Endothelial cell of umbilical vein (primary cell): ENCODE data around the gene RNF133. TPM values are rescaled to one million over a fixed set of nuclear protein-coding genes. Genes with fewer than 3 reads are reported as not detected.

Experiments
- Bru-seq: library from RNA; stranded (reverse); fragments of 400-500 nt; gene quantifications from one replicate; lab custom pipeline; 2021; lab: Mats Ljungman, UMichigan
- BruChase-seq, 2 experiments: library from RNA; stranded (reverse); fragments of 400-500 nt; gene quantifications; one replicate each; lab custom pipeline; 2021; lab: Mats Ljungman, UMichigan
- BruUV-seq: library from RNA; stranded (reverse); fragments of 400-500 nt; replicated peaks from 2 replicates; lab custom pipeline; 2021; lab: Mats Ljungman, UMichigan
- CTCF ChIA-PET: fragments of 300-600, 350-600 bp; sonication (Branson Sonifier 250); formaldehyde crosslinking; loops from one replicate; lab custom pipeline; 2021; ENCODE audit warnings: antibody characterized with exemption, inconsistent platforms; lab: Charles Lee
- POLR2A ChIA-PET: fragments of 300-600, 350-600 bp; sonication (Branson Sonifier 250); formaldehyde crosslinking; loops from one replicate; lab custom pipeline; 2021; ENCODE audit warnings: antibody characterized with exemption, inconsistent platforms; lab: Charles Lee
- DNase-seq: peaks from one replicate; pipeline ENCODE4 v3.0.0-alpha.2; 2011; ENCODE audit warnings: low read depth, low spot score
- FAIRE-seq: peaks from 2 replicates; lab custom pipeline; 2011; peaks lifted over from hg19 to GRCh38; lab: Jason Lieb, UNC
- H2AFZ ChIP-seq: 2 replicates; pipeline ENCODE4 v1.6.0; 2012; ENCODE audit warnings: low read depth, low read length, control low read depth, inconsistent platforms
- H3K27ac ChIP-seq: 2 replicates; pipeline ENCODE4 v1.5.1; 2011; ENCODE audit warnings: low read depth, mild to moderate bottlenecking, control low read depth, low read length, moderate library complexity; ENCODE audit not compliant: insufficient read depth
- H3K27me3 ChIP-seq, 2 experiments: 2 replicates each; pipeline versions ENCODE4 v1.6.0 to v1.6.1; 2011; ENCODE audit warnings: low read length in 2 of 2, mixed read lengths in 1 of 2; ENCODE audit not compliant: control insufficient read depth in 2 of 2, insufficient read depth in 2 of 2
- H3K36me3 ChIP-seq, 2 experiments: 2 replicates in 1 of 2; 3 replicates in 1 of 2; pipeline ENCODE4 v1.5.1; 2011; ENCODE audit warnings: low read length in 2 of 2, mild to moderate bottlenecking in 1 of 2, moderate library complexity in 1 of 2; ENCODE audit not compliant: control insufficient read depth in 2 of 2, insufficient read depth in 2 of 2; ENCODE audit errors: extremely low read depth in 1 of 2
- H3K4me1 ChIP-seq: 3 replicates; pipeline ENCODE4 v1.5.1; 2011; ENCODE audit warnings: mild to moderate bottlenecking, low read length; ENCODE audit not compliant: control insufficient read depth, insufficient read depth; ENCODE audit errors: extremely low read depth
- H3K4me2 ChIP-seq: 2 replicates; pipeline ENCODE4 v1.6.1; 2011; ENCODE audit warnings: low read length, control low read depth, mixed read lengths; ENCODE audit not compliant: insufficient read depth
- H3K4me3 ChIP-seq, 3 experiments: fragments of 200-600 bp in 1 of 3; sonication (generic), shearing (Covaris generic) in 1 of 3; replicated peaks in 1 of 3; 2 replicates each; pipeline ENCODE4 v1.5.1; 2011 to 2016; ENCODE audit warnings: control low read depth in 3 of 3, low read length in 3 of 3, mild to moderate bottlenecking in 2 of 3, inconsistent platforms in 1 of 3, low read depth in 1 of 3, moderate library complexity in 1 of 3; ENCODE audit not compliant: insufficient read depth in 1 of 3
- H3K79me2 ChIP-seq: 2 replicates; pipeline ENCODE4 v1.6.0; 2012; ENCODE audit warnings: low read length, inconsistent platforms; ENCODE audit not compliant: control insufficient read depth, insufficient read depth
- H3K9ac ChIP-seq: replicated peaks from 2 replicates; pipeline ENCODE3; 2011; ENCODE audit warnings: low read length, control low read depth; ENCODE audit not compliant: insufficient read depth; ENCODE audit errors: extremely low read depth
- H3K9me1 ChIP-seq: replicated peaks from 3 replicates; pipeline ENCODE4 v1.6.0; 2011; ENCODE audit warnings: mild to moderate bottlenecking, low read length; ENCODE audit not compliant: control insufficient read depth, insufficient read depth; ENCODE audit errors: extremely low read depth
- H3K9me3 ChIP-seq: replicated peaks from 2 replicates; pipeline ENCODE4 v1.5.1; 2012; ENCODE audit warnings: low read length, inconsistent platforms; ENCODE audit not compliant: control insufficient read depth, insufficient read depth
- H4K20me1 ChIP-seq: replicated peaks from 2 replicates; pipeline ENCODE3; 2011; ENCODE audit warnings: mild to moderate bottlenecking, low read length; ENCODE audit not compliant: control insufficient read depth, insufficient read depth; ENCODE audit errors: extremely low read depth
- EZH2 ChIP-seq: IDR thresholded peaks from 2 replicates; pipeline ENCODE4 v1.6.1; 2012; ENCODE audit warnings: borderline replicate concordance, low read depth, mild to moderate bottlenecking, moderate library complexity, low read length, inconsistent platforms; ENCODE audit not compliant: severe bottlenecking
- FOS ChIP-seq: IDR thresholded peaks from 2 replicates; pipeline ENCODE4 v1.6.1; 2011; ENCODE audit warnings: mild to moderate bottlenecking, low read length, moderate library complexity, borderline replicate concordance; ENCODE audit not compliant: insufficient read depth
- GATA2 ChIP-seq: IDR thresholded peaks from 2 replicates; pipeline ENCODE4 v1.7.0; 2011; ENCODE audit warnings: low read depth, mild to moderate bottlenecking, moderate library complexity, mixed read lengths, low read length; ENCODE audit not compliant: insufficient read length, insufficient read depth
- JUN ChIP-seq: IDR thresholded peaks from 2 replicates; pipeline ENCODE4 v1.6.1; 2011; ENCODE audit warnings: borderline replicate concordance, low read depth; ENCODE audit not compliant: insufficient read length, insufficient read depth
- MYC ChIP-seq: IDR thresholded peaks from one replicate; pipeline ENCODE4 v1.6.1; 2011; ENCODE audit warnings: mild to moderate bottlenecking, low read depth, low read length
- POLR2A ChIP-seq: IDR thresholded peaks from 2 replicates; pipeline ENCODE4 v1.6.1; 2012; ENCODE audit warnings: low read depth, mild to moderate bottlenecking, control low read depth, low read length
- POLR2AphosphoS5 ChIP-seq: IDR thresholded peaks from 2 replicates; pipeline ENCODE4 v1.6.1; 2012; ENCODE audit warnings: low read depth, mild to moderate bottlenecking, control low read depth, low read length, moderate library complexity; ENCODE audit not compliant: insufficient read depth
- dilution Hi-C: fragments of 300-500 bp; cut with MboI; formaldehyde crosslinking; loops from one replicate; pipeline ENCODE4 v1.15.0; 2019; ENCODE audit warnings: low sequenced_read_pairs; ENCODE audit not compliant: extremely low pct_ligation_motif_present
- intact Hi-C: fragments of 100-400 bp; cut with micrococcal nuclease; formaldehyde crosslinking; loops from one replicate; pipeline ENCODE4 v1.10.0; 2022
- long read RNA-seq: library from polyadenylated mRNA; stranded (forward); transcript quantifications from one replicate; pipeline ENCODE4 v2.0.0, GENCODE V29; 2021
- polyA minus RNA-seq, 3 experiments: library from RNA; depleted of rRNA, polyadenylated mRNA; stranded (reverse); fragments of >200 nt; gene quantifications; 1 replicate in 1 of 3; 2 replicates in 2 of 3; pipeline ENCODE4 v1.2.3, GENCODE V29; 2011
- polyA plus RNA-seq, 4 experiments: library from polyadenylated mRNA; depleted of rRNA in 3 of 4; stranded (reverse) in 3 of 4; unstranded in 1 of 4; fragments of >200 nt; gene quantifications; 2 replicates each; pipeline versions ENCODE4 v1.2.1 to v1.2.3, GENCODE V29; 2011 to 2012; ENCODE audit warnings: missing spikeins in 1 of 4
- total RNA-seq: library from RNA; stranded (reverse); gene quantifications from 2 replicates; pipeline ENCODE4 v1.2.3, GENCODE V29; 2021
- TF ChIP-seq, protein P1 (sequence below): IDR thresholded peaks from 2 replicates; pipeline ENCODE4 v1.6.1; 2011; ENCODE audit not compliant: insufficient read depth, insufficient read length
- TF ChIP-seq, protein P2 (sequence below), 2 donors: IDR thresholded peaks; 1 replicate in 1 of 2; 2 replicates in 1 of 2; pipeline ENCODE4 v1.5.1; 2011; ENCODE audit warnings: low read length in 2 of 2, mild to moderate bottlenecking in 2 of 2, moderate library complexity in 2 of 2, control low read depth in 1 of 2, inconsistent platforms in 1 of 2, low read depth in 1 of 2; ENCODE audit not compliant: insufficient read depth in 1 of 2; ENCODE audit errors: extremely low read depth in 1 of 2

The RNF133 gene, protein sequence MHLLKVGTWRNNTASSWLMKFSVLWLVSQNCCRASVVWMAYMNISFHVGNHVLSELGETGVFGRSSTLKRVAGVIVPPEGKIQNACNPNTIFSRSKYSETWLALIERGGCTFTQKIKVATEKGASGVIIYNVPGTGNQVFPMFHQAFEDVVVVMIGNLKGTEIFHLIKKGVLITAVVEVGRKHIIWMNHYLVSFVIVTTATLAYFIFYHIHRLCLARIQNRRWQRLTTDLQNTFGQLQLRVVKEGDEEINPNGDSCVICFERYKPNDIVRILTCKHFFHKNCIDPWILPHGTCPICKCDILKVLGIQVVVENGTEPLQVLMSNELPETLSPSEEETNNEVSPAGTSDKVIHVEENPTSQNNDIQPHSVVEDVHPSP
- total RNA-seq, result 0.93 and 1.1 TPM in 2 replicates
- polyA plus RNA-seq, result not detected in 2 replicates
- 0.06 TPM in 1 of 2 replicates, not detected in the other for polyA plus RNA-seq (2011; cell fraction: cytosol; rRNA removed)
- polyA plus RNA-seq (2011; cell fraction: nucleus; rRNA removed), result 1.5 and 1.9 TPM in 2 replicates
- polyA plus RNA-seq (2012), result 0.19 TPM in 1 of 2 replicates, not detected in the other
- 1.0 and 1.5 TPM in 2 replicates for polyA minus RNA-seq
- not detected for polyA minus RNA-seq (2011; cell fraction: cytosol; rRNA and poly(A)+ RNA removed)
- 13.3 and 16.5 TPM in 2 replicates for polyA minus RNA-seq (2011; cell fraction: nucleus; rRNA and poly(A)+ RNA removed)
- percentile 83 among the genes with signal in this experiment for Bru-seq, nascent RNA
- percentile 50 among the genes with signal in this experiment for BruChase-seq, experiment 1, labeled RNA remaining after a 6-hour chase
- percentile 54 among the genes with signal in this experiment for BruChase-seq, experiment 2, labeled RNA remaining after a 2-hour chase
- long read RNA-seq, result 0 reads

DNA sequence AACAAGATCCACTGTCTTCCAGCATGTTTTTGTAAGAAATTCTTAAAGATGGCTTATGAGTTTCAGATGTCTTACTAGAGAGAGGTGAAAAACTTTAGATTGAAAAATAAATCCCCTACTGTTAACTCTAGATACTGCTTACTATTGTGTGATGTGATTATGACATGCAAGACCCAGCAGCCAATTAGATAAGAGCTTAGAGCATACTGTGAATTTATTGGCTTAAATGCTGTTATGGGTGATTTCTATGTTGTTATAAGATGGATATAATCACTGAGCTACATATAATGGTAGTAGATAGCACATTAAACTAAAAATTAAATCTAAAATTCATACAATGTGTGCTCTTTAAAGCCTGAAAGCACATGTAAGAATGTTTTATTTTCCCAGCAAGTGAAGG, at the start of gene RNF133:
TSS of gene RNF133 (minus strand) at position 101 of the 400 bp plus-strand sequence. CDS start 199 bp downstream, outside the sequence.
- CTCF ChIA-PET, result interaction anchor here (1.9 kb wide), 1 partner anchor 14 kb away, joined by 4 read pairs; no protein-coding TSS in a partner anchor
- no peak within 1 kb of the TSS for H3K9ac ChIP-seq
- intact Hi-C loops, result no loop called here
- H4K20me1 ChIP-seq, result no peaks in the 10 kb centered on the region
- H3K4me2 ChIP-seq, result no peak within 1 kb of the TSS
- no peak for DNase-seq
- no peaks in the 10 kb centered on the region for H3K79me2 ChIP-seq
- no peak for FAIRE-seq
- TF ChIP-seq FOS (no peak), GATA2 (no peak), EZH2 (no peak), MYC (no peak), POLR2AphosphoS5 (no peak), POLR2A (no peak), JUN (no peak)
- TF ChIP-seq, protein P1, sequence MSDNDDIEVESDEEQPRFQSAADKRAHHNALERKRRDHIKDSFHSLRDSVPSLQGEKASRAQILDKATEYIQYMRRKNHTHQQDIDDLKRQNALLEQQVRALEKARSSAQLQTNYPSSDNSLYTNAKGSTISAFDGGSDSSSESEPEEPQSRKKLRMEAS, result no peak
- TF ChIP-seq, protein P2, sequence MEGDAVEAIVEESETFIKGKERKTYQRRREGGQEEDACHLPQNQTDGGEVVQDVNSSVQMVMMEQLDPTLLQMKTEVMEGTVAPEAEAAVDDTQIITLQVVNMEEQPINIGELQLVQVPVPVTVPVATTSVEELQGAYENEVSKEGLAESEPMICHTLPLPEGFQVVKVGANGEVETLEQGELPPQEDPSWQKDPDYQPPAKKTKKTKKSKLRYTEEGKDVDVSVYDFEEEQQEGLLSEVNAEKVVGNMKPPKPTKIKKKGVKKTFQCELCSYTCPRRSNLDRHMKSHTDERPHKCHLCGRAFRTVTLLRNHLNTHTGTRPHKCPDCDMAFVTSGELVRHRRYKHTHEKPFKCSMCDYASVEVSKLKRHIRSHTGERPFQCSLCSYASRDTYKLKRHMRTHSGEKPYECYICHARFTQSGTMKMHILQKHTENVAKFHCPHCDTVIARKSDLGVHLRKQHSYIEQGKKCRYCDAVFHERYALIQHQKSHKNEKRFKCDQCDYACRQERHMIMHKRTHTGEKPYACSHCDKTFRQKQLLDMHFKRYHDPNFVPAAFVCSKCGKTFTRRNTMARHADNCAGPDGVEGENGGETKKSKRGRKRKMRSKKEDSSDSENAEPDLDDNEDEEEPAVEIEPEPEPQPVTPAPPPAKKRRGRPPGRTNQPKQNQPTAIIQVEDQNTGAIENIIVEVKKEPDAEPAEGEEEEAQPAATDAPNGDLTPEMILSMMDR (IDR thresholded peaks at IDR 0.05; ENCODE audit: extremely low read depth in 1 of 2, insufficient read depth in 1 of 2, low read depth in 1 of 2, low read length in 2 of 2), result no peak
- H3K4me3 ChIP-seq, result no peak within 1 kb of the TSS
- POLR2A ChIA-PET, result no interaction called here
- H3K27me3 ChIP-seq, result no peaks in the 10 kb centered on the region
- BruUV-seq, result no TSS peak
- H3K27ac ChIP-seq, result no peak within 1 kb of the TSS
- H3K9me3 ChIP-seq, result no peaks in the 10 kb centered on the region
- H3K9me1 ChIP-seq, result no peaks in the 10 kb centered on the region
- dilution Hi-C loops, result no loop called here
- H3K4me1 ChIP-seq, result no peaks in the 10 kb centered on the region
- no peak within 1 kb of the TSS for H2AFZ ChIP-seq
- no peaks in the 10 kb centered on the region for H3K36me3 ChIP-seq
